ENCODE measurements around the gene ADGRG3.

DNA sequence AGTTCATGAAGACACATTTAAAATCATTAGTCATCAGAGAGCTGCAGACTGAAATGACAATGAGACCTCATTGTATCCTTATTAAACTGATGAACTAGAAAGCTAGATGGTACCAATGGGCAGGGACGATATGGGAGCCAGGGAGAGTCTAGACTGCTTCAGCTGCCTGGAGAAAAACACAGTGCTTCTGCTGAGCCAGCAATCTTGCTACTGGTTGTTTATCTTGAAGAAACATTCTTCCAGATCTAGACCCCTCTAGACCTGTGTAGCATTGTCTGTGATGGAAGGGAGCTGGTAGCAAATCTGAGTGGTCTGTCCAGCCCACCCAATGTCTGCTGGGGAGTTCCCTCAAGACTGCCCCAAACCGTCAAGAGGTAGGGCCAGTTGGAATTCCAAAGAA lies 24.5 kb downstream of the ADGRG3 start:
- TF ChIP-seq POLR2A (IDR thresholded peaks at IDR 0.05; ENCODE audit: extremely low read depth, insufficient read length) (no peak), CTCF (IDR thresholded peaks at IDR 0.05; ENCODE audit: low read depth, low read length) (no peak), MYC (IDR thresholded peaks at IDR 0.05; ENCODE audit: low read depth, low read length) (no peak)
- TF ChIP-seq, protein P1, sequence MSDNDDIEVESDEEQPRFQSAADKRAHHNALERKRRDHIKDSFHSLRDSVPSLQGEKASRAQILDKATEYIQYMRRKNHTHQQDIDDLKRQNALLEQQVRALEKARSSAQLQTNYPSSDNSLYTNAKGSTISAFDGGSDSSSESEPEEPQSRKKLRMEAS (IDR thresholded peaks at IDR 0.05; ENCODE audit: low read depth, low read length): no peak
